ENCODE measurements around the gene TAF4. TPM values are rescaled to one million over a fixed set of nuclear protein-coding genes. Genes with fewer than 3 reads are reported as not detected.

The TAF4 gene
- total RNA-seq, 4 donors from 2014 or later: 6.2 to 37.6 (median 10.7) TPM

DNA sequence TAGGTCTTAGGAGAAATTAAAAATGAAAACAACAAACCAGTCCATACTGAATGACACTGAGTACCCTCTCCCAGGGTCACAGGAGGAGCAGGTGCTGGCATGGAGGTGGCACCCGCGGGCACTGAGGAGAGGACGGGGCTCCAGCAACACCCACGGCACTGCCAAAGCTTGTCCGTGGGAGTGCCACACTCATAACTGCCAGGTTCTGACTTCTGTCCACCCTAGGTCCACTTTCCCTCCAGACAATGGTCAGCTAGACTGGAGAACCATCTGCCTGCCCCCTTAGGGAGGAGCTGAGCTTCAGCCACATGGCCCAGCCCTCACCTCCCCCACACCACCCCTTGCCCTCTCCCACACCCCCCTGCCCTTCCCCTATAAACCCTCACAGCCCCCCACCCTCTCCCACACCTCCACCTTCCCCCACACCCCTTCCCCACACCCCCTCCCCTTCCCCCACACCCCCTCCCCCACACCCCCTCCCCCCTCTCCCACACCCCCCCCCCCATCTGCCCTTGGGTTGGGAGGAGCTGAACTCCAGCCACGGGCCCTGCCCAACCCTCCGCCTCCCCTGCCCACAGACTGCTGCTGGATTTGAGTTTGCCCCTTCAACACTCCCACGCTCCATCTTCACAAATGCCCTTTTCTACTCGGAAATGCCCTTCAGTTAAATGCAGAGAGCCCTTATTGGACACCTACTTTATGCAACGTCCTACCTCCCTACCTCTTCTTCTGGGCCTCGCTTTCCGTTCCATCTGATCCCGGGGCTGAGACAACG is 129.6 kb downstream of the TAF4 start:
- intact Hi-C loops (cut with DNase I; ENCODE audit: low total_unique reads): no loop called here
- no peak for DNase-seq
- H3K4me3 ChIP-seq: no peak overlapping the region
- H3K36me3 ChIP-seq: no peaks in the 10 kb centered on the region
- no peak overlapping the region for H3K27ac ChIP-seq
- TF ChIP-seq POLR2A (IDR thresholded peaks at IDR 0.05): no peak
- TF ChIP-seq, protein P1, sequence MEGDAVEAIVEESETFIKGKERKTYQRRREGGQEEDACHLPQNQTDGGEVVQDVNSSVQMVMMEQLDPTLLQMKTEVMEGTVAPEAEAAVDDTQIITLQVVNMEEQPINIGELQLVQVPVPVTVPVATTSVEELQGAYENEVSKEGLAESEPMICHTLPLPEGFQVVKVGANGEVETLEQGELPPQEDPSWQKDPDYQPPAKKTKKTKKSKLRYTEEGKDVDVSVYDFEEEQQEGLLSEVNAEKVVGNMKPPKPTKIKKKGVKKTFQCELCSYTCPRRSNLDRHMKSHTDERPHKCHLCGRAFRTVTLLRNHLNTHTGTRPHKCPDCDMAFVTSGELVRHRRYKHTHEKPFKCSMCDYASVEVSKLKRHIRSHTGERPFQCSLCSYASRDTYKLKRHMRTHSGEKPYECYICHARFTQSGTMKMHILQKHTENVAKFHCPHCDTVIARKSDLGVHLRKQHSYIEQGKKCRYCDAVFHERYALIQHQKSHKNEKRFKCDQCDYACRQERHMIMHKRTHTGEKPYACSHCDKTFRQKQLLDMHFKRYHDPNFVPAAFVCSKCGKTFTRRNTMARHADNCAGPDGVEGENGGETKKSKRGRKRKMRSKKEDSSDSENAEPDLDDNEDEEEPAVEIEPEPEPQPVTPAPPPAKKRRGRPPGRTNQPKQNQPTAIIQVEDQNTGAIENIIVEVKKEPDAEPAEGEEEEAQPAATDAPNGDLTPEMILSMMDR (IDR thresholded peaks at IDR 0.05): no peak
- no peaks in the 10 kb centered on the region for H3K27me3 ChIP-seq
- no peaks in the 10 kb centered on the region for H3K9me3 ChIP-seq
- H3K4me1 ChIP-seq: no peaks in the 10 kb centered on the region

DNA sequence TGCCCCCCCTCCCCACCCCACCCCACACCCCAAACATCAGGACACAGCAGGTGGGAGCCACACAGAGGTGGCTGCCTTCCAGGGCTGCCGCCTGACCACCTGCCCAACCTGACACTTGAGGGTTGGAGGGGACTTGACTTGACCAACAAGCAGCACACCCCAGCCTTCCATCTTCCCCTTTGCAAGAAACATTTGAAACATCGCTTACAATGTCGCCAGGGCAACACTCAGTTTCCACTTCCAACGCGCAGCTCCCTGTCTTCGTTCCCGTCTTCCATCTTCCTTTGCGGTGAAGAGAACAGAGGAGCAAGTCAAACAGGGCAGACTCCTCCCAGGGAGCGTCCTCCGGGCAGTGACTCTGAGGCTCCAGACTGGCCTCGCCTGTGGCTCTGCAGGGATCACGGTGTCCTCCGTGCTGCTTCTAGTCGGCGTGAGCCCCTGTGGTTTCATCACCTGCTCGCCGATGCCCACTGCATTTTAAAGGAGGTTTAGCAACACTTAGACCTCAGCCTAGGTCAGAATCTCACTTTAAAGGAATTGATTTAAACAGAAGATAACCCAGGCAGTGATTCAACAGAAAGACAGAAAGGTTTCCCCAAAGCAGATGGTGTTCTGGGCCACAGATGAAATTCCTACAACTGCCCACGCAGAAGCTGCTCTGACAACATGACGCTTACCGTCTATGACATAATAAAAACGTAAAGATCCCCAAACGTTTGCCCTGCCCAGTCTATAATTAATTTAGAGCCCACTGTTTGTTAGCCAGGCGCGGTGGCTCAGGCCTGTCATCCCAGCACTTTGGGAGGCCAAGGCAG is 130.8 kb downstream of the TAF4 start:
- H3K4me3 ChIP-seq: no peak overlapping the region
- intact Hi-C loops (cut with DNase I; ENCODE audit: low total_unique reads): no loop called here
- H3K27me3 ChIP-seq: no peaks in the 10 kb centered on the region
- no peak for DNase-seq
- no peaks in the 10 kb centered on the region for H3K9me3 ChIP-seq
- H3K27ac ChIP-seq: no peak overlapping the region
- H3K4me1 ChIP-seq: no peaks in the 10 kb centered on the region
- H3K36me3 ChIP-seq: no peaks in the 10 kb centered on the region
- TF ChIP-seq, protein P1 (IDR thresholded peaks at IDR 0.05): no peak
- TF ChIP-seq POLR2A (IDR thresholded peaks at IDR 0.05): no peak

DNA sequence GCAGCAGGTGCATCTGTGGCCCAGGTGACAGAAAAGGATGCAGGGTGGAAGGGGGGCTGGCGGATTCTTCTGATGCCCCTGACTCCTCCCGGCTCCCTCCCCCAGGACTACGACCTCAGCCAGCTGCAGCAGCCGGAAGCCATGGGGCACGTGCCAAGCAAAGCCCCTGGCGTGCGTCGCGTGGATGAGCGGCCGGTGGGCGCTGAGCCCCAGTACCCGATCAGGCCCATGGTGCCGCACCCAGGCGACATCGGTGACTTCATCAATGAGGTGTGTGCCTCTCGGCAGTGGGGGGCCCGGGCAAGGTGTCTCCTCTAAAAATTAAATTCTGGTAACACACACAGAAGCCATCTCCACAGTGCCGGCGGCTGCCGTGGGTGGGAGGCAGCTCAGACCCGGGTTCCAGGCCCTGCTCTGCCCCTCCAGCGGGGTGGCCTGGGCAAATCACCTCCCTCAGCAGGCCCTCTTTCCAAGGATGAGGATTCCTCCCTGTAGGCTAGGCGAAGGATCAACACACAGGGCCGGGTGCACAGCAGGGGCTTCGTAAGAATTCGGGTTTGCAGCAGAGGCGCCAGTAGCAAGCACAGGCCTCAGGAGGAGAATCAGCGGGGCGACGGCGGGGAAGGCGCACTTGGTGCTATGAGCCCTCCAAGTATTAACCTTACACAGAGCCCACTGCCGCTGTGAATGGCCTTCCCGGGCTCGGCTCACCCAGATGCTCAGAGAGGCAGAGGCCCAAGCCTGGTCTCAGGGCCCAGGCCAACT is 131.5 kb downstream of the TAF4 start:
- DNase-seq: no peak
- no peaks in the 10 kb centered on the region for H3K27me3 ChIP-seq
- no peaks in the 10 kb centered on the region for H3K4me1 ChIP-seq
- H3K4me3 ChIP-seq: no peak overlapping the region
- no peak overlapping the region for H3K27ac ChIP-seq
- TF ChIP-seq, protein P1 (IDR thresholded peaks at IDR 0.05): no peak
- TF ChIP-seq POLR2A (IDR thresholded peaks at IDR 0.05): no peak
- no peaks in the 10 kb centered on the region for H3K9me3 ChIP-seq
- intact Hi-C loops (cut with DNase I; ENCODE audit: low total_unique reads): no loop called here
- H3K36me3 ChIP-seq: no peaks in the 10 kb centered on the region

DNA sequence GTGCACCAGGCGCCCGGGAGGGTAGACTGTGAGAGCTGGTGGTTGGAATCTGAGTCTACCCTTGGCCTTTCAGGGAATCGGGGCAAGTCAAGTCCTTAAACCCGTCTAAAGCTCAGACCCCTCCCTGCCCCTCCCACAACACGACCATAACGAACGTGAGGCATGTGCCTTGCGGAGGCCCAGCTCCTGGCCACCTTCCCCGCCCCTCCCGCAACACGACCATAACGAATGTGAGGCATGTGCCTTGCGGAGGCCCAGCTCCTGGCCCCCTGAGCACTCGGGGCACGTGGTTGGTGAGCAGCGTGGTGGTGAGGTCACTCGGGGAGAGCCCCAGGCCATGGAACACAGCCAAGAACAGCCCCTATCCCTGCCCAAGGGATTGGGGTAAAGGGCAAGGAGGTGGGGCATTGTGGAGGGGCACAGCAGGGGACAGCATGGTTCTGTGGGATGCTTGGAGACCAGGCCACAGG is 132.2 kb downstream of the TAF4 start:
- H3K27me3 ChIP-seq: no peaks in the 10 kb centered on the region
- intact Hi-C loops (cut with DNase I; ENCODE audit: low total_unique reads): no loop called here
- H3K9me3 ChIP-seq: no peaks in the 10 kb centered on the region
- no peak for TF ChIP-seq POLR2A (IDR thresholded peaks at IDR 0.05)
- TF ChIP-seq, protein P1 (IDR thresholded peaks at IDR 0.05): no peak
- no peak for DNase-seq
- H3K4me1 ChIP-seq: no peaks in the 10 kb centered on the region
- no peaks in the 10 kb centered on the region for H3K36me3 ChIP-seq
- no peak overlapping the region for H3K27ac ChIP-seq
- no peak overlapping the region for H3K4me3 ChIP-seq
